AG20443 (cell line): ENCODE results near the gene LMO7.
A peak's percentile ranks its signal among the peaks of the same experiment; 100 is the strongest.

Source experiments
- DNase-seq: peaks from one replicate; pipeline ENCODE4 v3.0.0; 2012; ENCODE audit warnings: low spot score, mixed read lengths

The LMO7 gene

GRCh38 chr13:75801388-75801945, 165.3 kb downstream of the LMO7 start:
- no peak for DNase-seq

DNA sequence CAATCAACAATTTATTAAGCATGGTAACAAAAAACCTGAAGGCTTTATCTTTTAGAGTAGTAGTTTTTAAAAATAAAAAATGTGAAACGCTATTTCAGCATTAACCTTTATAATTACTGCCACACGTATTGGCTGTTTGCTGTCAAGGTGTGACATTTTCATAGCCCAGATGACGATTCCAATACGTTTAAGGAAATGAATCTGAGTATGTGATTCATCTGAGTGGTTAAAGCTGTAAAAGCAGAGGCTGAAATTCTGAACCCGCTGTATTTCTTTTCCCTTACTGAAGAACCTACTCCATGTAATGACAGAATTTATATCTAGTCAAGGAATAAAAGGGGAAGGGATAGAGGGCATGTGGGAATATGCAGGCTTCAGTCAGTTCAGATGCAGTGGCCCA, 166.0 kb downstream of the LMO7 start:
- no peak for DNase-seq

GRCh38 chr13:75803164-75803611, 167.1 kb downstream of the LMO7 start:
- DNase-seq, result no peak

- no peak for DNase-seq
These were observed 167.9 kb downstream of the LMO7 start for GRCh38 chr13:75804054-75804453.

- no peak for DNase-seq
These were observed 168.5 kb downstream of the LMO7 start for GRCh38 chr13:75804605-75805004.

DNA sequence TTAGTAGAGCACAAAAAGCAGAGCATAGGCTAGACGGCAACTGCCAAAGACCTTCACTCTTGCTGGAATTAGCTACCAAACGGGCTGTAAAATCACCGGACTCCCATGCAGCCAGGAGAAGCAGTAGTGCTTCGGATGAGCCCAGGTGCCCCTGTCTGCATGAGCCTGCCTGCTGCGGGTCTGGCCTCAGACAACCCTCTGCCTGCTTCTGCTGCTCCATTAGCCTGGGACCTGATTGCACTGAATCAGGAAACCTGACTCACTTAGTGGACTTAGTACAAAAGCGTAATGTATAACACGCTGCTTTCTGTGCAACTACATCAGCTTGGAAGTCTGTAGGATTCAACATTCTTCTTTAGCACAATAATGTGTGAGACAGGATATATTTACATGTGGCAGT, 170.0 kb downstream of the LMO7 start:
- DNase-seq, result no peak

DNA sequence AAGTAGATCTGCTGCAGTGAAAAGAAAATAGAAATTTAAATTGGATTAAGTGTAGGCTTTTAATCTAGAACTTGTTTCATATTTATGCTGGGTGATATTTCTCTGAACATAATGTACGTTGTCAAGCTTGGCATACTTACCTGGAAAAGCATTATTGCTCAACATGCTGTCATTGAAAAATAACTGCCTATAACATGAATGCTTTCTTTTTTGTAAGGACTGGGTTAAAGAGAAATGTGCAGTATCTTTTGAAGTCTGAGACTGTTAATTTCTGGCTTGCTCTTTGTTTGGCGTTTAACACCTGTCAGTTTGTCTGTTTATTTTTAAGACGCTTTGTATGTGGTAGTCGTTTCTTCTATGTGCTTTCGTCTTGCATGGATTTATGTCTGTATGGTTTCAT, 175.2 kb downstream of the LMO7 start:
- DNase-seq, result no peak

DNA sequence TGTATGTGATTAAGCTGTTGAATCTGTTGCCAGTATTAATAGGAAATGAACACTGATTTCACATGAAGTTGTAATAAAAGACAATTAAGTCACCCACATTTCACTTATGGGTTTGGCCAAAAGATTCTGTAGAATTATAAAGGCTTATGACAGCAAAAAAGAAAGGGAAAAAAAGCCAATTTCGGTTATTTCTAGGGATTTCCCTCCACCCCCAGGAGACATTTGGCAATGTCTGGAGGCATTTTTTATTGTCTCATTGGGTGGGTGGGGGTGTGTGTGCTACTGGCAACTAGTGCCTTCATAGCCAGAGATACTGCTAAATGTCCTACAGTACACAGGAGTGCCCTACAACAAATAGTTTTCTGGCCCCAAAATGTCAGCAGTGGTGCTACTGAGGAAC, 175.7 kb downstream of the LMO7 start:
- no peak for DNase-seq

GRCh38 chr13:75812751-75813181, 176.6 kb downstream of the LMO7 start:
- no peak for DNase-seq

DNA sequence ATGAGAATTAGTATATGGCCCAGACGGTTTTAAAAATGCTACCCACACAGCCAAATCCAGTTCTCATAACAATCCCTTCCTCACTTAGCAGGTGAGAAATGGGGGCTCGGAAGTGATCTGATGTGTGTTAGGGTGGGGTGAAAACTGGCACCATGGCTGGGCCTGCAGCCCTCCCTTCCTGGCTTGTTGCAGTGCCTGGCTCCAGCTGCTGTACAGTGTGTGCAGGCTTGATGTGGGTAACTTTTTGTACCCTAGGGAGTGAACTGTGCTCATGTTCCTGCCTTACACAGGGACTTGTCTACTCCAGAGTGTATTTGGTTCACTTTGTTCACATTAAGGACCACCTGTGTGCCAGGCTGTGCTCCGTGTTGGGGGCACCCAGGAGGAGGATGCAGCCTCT, 177.2 kb downstream of the LMO7 start:
- DNase-seq, result no peak

- no peak for DNase-seq
These were observed 182.2 kb downstream of the LMO7 start for GRCh38 chr13:75818179-75818967.

GRCh38 chr13:75818968-75819225, 182.8 kb downstream of the LMO7 start:
- DNase-seq, result no peak

- DNase-seq, result no peak
These were observed 189.0 kb downstream of the LMO7 start for GRCh38 chr13:75825161-75825560.

- no peak for DNase-seq
These were observed 189.5 kb downstream of the LMO7 start for GRCh38 chr13:75825594-75825993.

DNA sequence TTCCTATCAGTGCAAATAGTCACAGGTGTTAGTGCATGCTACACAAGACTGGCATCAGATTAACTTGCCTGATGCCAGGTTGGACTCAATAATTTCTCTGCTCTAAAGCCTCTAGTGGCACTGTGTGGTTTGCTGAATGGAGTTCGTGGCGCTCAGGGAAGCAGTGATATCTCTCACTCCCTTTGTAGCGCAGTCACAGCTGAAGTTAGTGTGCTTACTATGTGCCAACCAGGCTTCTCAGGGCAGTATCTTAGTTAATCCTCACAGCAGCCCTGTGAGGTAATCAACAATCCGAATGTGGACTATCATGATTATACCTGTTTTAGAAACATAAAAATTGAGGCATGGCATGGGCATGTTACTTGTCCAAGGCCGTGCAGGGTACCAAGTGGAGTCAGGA, 190.3 kb downstream of the LMO7 start:
- DNase-seq, result no peak

DNA sequence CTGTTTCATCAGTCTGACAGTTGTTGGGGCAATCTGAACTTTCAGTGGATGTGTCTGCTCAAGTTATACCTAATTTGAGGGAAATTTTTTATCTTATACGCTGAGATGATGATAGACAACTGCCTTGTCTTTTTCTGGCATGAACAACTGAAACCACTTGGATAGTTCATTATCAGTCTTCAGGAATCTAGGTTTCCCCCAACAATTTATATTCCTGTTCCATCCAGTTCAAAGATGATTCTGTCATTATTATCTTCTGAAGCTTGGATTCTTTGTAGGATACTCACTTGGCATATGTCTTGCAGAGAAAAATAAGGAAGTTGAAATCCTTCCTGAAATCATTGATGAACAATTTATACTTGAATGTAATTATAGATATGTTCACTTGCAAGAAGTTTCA, 193.7 kb downstream of the LMO7 start:
- no peak for DNase-seq

- peak; percentile 29 for DNase-seq
These were observed 194.7 kb downstream of the LMO7 start for GRCh38 chr13:75830842-75831241.

DNA sequence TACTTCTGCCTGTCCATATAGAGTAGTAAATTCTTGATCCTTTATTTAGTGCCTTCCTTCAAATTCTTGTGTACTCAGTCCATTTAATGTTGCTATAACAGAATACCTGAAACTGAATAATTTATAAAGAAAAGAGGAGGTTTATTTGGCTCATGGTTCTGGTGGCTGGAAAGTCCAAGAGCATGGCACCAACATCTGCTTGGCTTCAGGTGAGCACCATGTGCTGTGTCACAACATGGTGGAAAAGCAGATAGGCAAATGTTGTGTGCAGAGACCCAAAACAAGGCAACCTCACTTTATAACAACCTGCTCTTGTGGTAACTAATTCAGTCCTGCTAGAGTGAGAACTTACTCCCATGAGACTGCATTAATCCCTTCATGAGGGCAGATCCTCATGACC, 195.3 kb downstream of the LMO7 start:
- no peak for DNase-seq

- no peak for DNase-seq
These were observed 196.7 kb downstream of the LMO7 start for GRCh38 chr13:75832812-75833211.

- DNase-seq, result no peak
These were observed 200.3 kb downstream of the LMO7 start for GRCh38 chr13:75836441-75836840.

DNA sequence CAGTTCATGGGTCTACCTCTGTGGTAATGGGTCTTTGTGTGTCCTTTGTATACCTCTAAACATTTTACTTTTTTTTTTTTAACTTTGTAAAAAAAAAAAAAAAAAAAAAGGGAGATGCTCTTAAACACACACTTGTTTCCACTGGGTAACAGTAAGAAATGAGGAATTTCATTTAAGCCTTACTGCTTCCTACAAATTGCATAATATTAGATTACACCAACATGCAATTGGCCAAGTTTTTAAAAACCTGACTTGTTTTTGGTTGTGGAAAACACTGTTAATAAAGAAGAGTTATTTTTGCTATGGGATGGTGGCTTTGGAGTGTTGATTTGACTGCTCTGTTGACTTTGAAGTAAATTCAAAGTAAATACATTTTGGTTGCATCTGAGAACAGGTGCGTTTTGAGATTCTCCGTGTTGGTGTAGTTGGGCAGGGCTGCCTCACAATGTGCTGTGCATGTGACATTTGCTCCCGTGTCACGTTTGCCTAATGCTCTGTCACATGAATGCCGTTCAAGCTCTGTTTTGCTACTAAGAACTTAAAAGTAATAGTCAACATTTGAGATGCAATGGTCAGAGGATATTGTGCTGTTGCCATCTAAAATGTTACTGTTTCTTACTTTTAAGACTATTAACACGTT, 202.4 kb downstream of the LMO7 start:
- no peak for DNase-seq

DNA sequence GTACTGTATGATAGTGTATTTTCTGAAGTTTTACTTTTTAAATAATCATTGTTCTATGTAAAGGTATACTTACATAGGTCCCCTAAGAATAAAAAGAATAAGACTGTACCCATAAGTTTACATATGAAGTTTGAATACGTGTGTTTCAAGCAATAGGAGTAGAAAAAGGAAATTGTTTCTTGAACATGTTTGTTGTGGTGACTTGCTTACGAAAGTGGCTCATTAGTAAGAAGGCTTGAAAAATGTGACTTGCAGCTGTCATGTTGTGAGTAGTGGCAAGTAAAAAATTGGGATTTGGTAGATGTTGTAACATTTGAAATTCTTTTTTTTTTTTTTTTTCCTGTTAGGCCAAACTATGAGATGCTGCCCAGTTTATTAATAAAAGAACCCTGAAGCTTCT, 203.3 kb downstream of the LMO7 start:
- no peak for DNase-seq

- no peak for DNase-seq
These were observed 205.8 kb downstream of the LMO7 start for GRCh38 chr13:75841905-75842304.

DNA sequence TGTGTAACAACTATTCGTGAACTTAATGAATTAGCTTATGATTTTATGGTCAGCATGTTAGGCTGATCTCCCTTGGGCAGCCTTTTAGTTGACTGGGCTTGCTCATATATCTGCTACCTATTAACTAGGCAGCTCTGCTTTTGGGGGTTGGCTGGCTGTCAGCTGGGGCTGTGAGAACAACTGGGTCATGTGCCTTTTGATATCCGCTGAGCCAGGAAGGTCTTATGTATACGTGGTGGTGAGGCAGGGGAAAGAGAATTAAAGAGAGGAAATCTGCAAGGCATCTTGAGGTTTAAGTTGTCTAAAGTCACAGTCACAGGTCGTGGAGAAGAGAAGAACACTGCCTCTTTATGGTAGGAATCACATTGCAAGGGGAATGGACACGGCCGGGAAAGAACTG, 206.9 kb downstream of the LMO7 start:
- no peak for DNase-seq
